GM21529 (cell line): Measurements from ENCODE around the gene TMEFF2.

Experiments
- ATAC-seq: cut with Tn5 transposase; IDR thresholded peaks from one replicate; pipeline ENCODE4 v1.9.1; 2021; ENCODE audit not compliant: unreplicated experiment

TMEFF2 gene

GRCh38 chr2:191979221-191979730 is 215.5 kb downstream of the TMEFF2 start:
- ATAC-seq: no peak

GRCh38 chr2:191977754-191978153 is 217.0 kb downstream of the TMEFF2 start:
- ATAC-seq: no peak

- no peak for ATAC-seq
These were observed 218.3 kb downstream of the TMEFF2 start for GRCh38 chr2:191976436-191976835.

- ATAC-seq: no peak
These were observed 220.1 kb downstream of the TMEFF2 start for GRCh38 chr2:191974676-191975075.

GRCh38 chr2:191970867-191971266 is 223.9 kb downstream of the TMEFF2 start:
- no peak for ATAC-seq

GRCh38 chr2:191968120-191968519 is 226.6 kb downstream of the TMEFF2 start:
- no peak for ATAC-seq

- no peak for ATAC-seq
These were observed 229.0 kb downstream of the TMEFF2 start for GRCh38 chr2:191965733-191966132.

GRCh38 chr2:191961556-191961955 is 233.2 kb downstream of the TMEFF2 start:
- no peak for ATAC-seq

- ATAC-seq: no peak
These were observed 235.5 kb downstream of the TMEFF2 start for GRCh38 chr2:191959209-191959608.

- no peak for ATAC-seq
These were observed 236.5 kb downstream of the TMEFF2 start for GRCh38 chr2:191957996-191958860.

- ATAC-seq: no peak
These were observed 240.3 kb downstream of the TMEFF2 start for GRCh38 chr2:191954451-191954850.

- ATAC-seq: no peak
These were observed 242.0 kb downstream of the TMEFF2 start for GRCh38 chr2:191952515-191953270.

GRCh38 chr2:191951832-191952231 is 242.9 kb downstream of the TMEFF2 start:
- no peak for ATAC-seq

- ATAC-seq: no peak
These were observed 243.4 kb downstream of the TMEFF2 start for GRCh38 chr2:191951376-191951775.

- ATAC-seq: no peak
These were observed 244.4 kb downstream of the TMEFF2 start for GRCh38 chr2:191950132-191950874.

- no peak for ATAC-seq
These were observed 247.5 kb downstream of the TMEFF2 start for GRCh38 chr2:191947235-191947634.

GRCh38 chr2:191946471-191947182 is 248.1 kb downstream of the TMEFF2 start:
- ATAC-seq: peak; percentile 53

GRCh38 chr2:191945623-191946022 is 249.1 kb downstream of the TMEFF2 start:
- no peak for ATAC-seq

- ATAC-seq: no peak
These were observed 252.0 kb downstream of the TMEFF2 start for GRCh38 chr2:191942739-191943103.

- no peak for ATAC-seq
These were observed 252.5 kb downstream of the TMEFF2 start for GRCh38 chr2:191942090-191942738.
